B cell (primary cell): ENCODE measurements around the gene NACC1.

ENCODE experiments used
- CTCF ChIP-seq: fragments of 200-600 bp; IDR thresholded peaks from one replicate; pipeline ENCODE4 v1.8.0; 2022; ENCODE audit warnings: antibody characterized with exemption, mild to moderate bottlenecking
- EZH2 ChIP-seq: IDR thresholded peaks from 2 replicates; pipeline ENCODE4 v1.6.1; 2012; ENCODE audit warnings: borderline replicate concordance, low read depth, mild to moderate bottlenecking, moderate library complexity, low read length; ENCODE audit not compliant: insufficient read depth, poor library complexity, severe bottlenecking

GRCh38 chr19:13116282-13117175 is 1.5 kb upstream of the NACC1 start, which contains the start of gene TRMT1:
- TF ChIP-seq CTCF (no peak), EZH2 (no peak)
